Measurements from ENCODE around the gene SNCB. TPM values are rescaled to one million over a fixed set of nuclear protein-coding genes. Genes with fewer than 3 reads are reported as not detected.

Gene SNCB
- total RNA-seq (2016; rRNA removed; fragmentation: Illumina TruSeq; extraction: Trizol) (not detected in 2 replicates), polyA plus RNA-seq (2011; rRNA removed) (not detected in 2 replicates), polyA minus RNA-seq (2011; rRNA and poly(A)+ RNA removed; ENCODE audit: low replicate concordance) (not detected in 2 replicates), Bru-seq, nascent RNA (not detected), BruChase-seq, experiment 1, labeled RNA remaining after a 6-hour chase (not detected), BruChase-seq, experiment 2, labeled RNA remaining after a 2-hour chase (not detected)
- total RNA-seq (2016; cell fraction: cytosol; rRNA removed; fragmentation: Illumina TruSeq; extraction: Trizol; ENCODE audit: low read depth): not detected in 2 replicates
- not detected in 2 replicates for total RNA-seq (2016; cell fraction: insoluble cytoplasmic fraction; rRNA removed; fragmentation: Illumina TruSeq; extraction: Trizol)
- total RNA-seq (2016; cell fraction: membrane; rRNA removed; fragmentation: Illumina TruSeq; extraction: Trizol): not detected in 2 replicates
- not detected in 2 replicates for total RNA-seq (2016; cell fraction: nucleus; rRNA removed; fragmentation: Illumina TruSeq; extraction: Trizol)
- not detected in 2 replicates for polyA plus RNA-seq (2011; cell fraction: cytosol; rRNA removed)
- not detected in 2 replicates for polyA plus RNA-seq (2011; cell fraction: nucleus; rRNA removed)
- not detected in 2 replicates for polyA plus RNA-seq (2012)
- not detected in 2 replicates for polyA plus RNA-seq (2016; cell fraction: cytosol; fragmentation: Illumina TruSeq; extraction: Trizol; ENCODE audit: low read depth)
- polyA plus RNA-seq (2016; cell fraction: insoluble cytoplasmic fraction; fragmentation: Illumina TruSeq; extraction: Trizol; ENCODE audit: low read depth): not detected in 2 replicates
- polyA plus RNA-seq (2016; cell fraction: membrane; fragmentation: Illumina TruSeq; extraction: Trizol; ENCODE audit: low read depth): not detected in 2 replicates
- not detected in 2 replicates for polyA plus RNA-seq (2016; cell fraction: nucleus; fragmentation: Illumina TruSeq; extraction: Trizol; ENCODE audit: insufficient read depth, low read depth)
- polyA minus RNA-seq (2011; cell fraction: cytosol; rRNA and poly(A)+ RNA removed): not detected in 2 replicates
- not detected in 2 replicates for polyA minus RNA-seq (2011; cell fraction: nucleus; rRNA and poly(A)+ RNA removed)
- long read RNA-seq, experiment 1: 0 reads
- long read RNA-seq, experiment 2: 0 reads

DNA sequence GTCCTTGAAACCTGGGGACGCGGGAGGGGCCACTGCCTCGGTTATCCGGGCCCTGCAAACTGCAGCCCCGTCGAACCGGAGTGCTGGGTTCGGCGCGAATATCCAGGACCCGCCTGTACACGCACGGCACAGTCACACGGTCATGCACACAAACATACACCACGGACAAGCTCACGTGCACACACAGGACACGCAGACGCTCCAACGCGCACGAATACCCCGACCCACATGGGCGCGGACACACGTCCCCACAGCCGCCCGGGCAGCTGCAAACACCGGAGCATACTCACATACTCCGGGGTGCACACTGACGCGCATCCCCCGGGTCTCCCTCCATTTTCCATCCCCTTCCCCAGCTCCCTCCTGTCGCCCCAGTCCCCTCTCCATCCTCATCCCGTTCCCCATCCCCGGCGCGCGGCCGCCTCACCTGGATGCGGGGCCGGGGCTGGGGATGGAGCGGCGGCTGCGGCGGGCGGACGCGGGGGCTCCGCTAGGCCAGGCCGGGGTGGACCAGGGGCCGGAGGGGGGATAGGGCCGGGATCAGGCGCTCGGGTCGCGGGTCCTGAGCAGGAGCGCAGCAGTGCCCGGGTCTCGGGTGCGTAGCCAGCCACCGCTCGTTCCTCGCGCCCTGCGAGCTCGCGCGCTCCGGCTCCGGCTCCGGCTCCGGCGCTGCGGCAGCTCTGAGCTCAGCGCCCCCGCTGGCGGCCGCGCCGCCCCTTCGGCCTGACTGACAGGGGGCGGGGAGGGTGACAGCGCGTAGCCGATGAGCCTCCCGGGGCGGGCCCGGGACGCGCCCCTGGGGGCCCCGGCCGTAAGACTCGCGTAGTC is at the start of gene SNCB, which contains the start of gene EIF4E1B:
TSS of gene SNCB (minus strand) at position 682 of the 828 bp plus-strand sequence. CDS start 880 bp downstream, outside the sequence.
TSS of gene EIF4E1B (plus strand) at position 823 of the 828 bp plus-strand sequence. CDS start 12,113 bp downstream, outside the sequence.
- WGBS (ENCODE audit: low lambda C conversion rate): 7% methylated on average over 34 of the region's 94 CpGs
- TF ChIP-seq, protein P1, sequence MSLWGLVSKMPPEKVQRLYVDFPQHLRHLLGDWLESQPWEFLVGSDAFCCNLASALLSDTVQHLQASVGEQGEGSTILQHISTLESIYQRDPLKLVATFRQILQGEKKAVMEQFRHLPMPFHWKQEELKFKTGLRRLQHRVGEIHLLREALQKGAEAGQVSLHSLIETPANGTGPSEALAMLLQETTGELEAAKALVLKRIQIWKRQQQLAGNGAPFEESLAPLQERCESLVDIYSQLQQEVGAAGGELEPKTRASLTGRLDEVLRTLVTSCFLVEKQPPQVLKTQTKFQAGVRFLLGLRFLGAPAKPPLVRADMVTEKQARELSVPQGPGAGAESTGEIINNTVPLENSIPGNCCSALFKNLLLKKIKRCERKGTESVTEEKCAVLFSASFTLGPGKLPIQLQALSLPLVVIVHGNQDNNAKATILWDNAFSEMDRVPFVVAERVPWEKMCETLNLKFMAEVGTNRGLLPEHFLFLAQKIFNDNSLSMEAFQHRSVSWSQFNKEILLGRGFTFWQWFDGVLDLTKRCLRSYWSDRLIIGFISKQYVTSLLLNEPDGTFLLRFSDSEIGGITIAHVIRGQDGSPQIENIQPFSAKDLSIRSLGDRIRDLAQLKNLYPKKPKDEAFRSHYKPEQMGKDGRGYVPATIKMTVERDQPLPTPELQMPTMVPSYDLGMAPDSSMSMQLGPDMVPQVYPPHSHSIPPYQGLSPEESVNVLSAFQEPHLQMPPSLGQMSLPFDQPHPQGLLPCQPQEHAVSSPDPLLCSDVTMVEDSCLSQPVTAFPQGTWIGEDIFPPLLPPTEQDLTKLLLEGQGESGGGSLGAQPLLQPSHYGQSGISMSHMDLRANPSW (CRISPR knock-in tag; IDR thresholded peaks at IDR 0.05; ENCODE audit: borderline replicate concordance): no peak
- TF ChIP-seq ELF1 (CRISPR knock-in tag; IDR thresholded peaks at IDR 0.05) (no peak), ZNF335 (CRISPR knock-in tag; IDR thresholded peaks at IDR 0.05) (no peak), ZNF333 (CRISPR knock-in tag; IDR thresholded peaks at IDR 0.05; ENCODE audit: borderline replicate concordance) (no peak), MAFK (conservative IDR thresholded peaks at IDR 0.05 in 1 of 2, IDR thresholded peaks at IDR 0.05 in 1 of 2; ENCODE audit: low read length in 2 of 2) (no peak), ZNF562 (CRISPR knock-in tag; IDR thresholded peaks at IDR 0.05; ENCODE audit: borderline replicate concordance) (no peak), BCL6 (CRISPR knock-in tag; IDR thresholded peaks at IDR 0.05) (peak; percentile 57; the same call in 1 of the 2 replicates), EZH2 (conservative IDR thresholded peaks at IDR 0.05; ENCODE audit: low read depth, low read length) (peak; percentile 42; the same call in 1 of the 2 replicates), NR2C2 (CRISPR knock-in tag; IDR thresholded peaks at IDR 0.05; ENCODE audit: borderline replicate concordance) (no peak), MATR3 (CRISPR knock-in tag; IDR thresholded peaks at IDR 0.05) (no peak)
- TF ChIP-seq, protein P2, sequence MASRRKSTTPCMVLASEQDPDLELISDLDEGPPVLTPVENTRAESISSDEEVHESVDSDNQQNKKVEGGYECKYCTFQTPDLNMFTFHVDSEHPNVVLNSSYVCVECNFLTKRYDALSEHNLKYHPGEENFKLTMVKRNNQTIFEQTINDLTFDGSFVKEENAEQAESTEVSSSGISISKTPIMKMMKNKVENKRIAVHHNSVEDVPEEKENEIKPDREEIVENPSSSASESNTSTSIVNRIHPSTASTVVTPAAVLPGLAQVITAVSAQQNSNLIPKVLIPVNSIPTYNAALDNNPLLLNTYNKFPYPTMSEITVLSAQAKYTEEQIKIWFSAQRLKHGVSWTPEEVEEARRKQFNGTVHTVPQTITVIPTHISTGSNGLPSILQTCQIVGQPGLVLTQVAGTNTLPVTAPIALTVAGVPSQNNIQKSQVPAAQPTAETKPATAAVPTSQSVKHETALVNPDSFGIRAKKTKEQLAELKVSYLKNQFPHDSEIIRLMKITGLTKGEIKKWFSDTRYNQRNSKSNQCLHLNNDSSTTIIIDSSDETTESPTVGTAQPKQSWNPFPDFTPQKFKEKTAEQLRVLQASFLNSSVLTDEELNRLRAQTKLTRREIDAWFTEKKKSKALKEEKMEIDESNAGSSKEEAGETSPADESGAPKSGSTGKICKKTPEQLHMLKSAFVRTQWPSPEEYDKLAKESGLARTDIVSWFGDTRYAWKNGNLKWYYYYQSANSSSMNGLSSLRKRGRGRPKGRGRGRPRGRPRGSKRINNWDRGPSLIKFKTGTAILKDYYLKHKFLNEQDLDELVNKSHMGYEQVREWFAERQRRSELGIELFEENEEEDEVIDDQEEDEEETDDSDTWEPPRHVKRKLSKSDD (CRISPR knock-in tag; IDR thresholded peaks at IDR 0.05; ENCODE audit: low read depth): no peak
- TF ChIP-seq, protein P3, sequence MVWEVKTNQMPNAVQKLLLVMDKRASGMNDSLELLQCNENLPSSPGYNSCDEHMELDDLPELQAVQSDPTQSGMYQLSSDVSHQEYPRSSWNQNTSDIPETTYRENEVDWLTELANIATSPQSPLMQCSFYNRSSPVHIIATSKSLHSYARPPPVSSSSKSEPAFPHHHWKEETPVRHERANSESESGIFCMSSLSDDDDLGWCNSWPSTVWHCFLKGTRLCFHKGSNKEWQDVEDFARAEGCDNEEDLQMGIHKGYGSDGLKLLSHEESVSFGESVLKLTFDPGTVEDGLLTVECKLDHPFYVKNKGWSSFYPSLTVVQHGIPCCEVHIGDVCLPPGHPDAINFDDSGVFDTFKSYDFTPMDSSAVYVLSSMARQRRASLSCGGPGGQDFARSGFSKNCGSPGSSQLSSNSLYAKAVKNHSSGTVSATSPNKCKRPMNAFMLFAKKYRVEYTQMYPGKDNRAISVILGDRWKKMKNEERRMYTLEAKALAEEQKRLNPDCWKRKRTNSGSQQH (CRISPR knock-in tag; IDR thresholded peaks at IDR 0.05; ENCODE audit: low read depth): no peak

More for the DNA sequence above, at the start of gene SNCB, which contains the start of gene EIF4E1B:
- DNase-seq (ENCODE audit: low spot score) (no peak), FAIRE-seq (no peak), ATAC-seq (peak; percentile 86)
- H3K4me1 ChIP-seq (ENCODE audit: insufficient read depth, low read length): peaks cover 26% of the 10 kb centered on the region
- no peaks in the 10 kb centered on the region for H4K20me1 ChIP-seq (ENCODE audit: insufficient read depth, low read length)
- H3K9ac ChIP-seq (ENCODE audit: insufficient read depth, low read depth, low read length): no peak within 1 kb of the TSS
- H3K4me3 ChIP-seq (replicated peaks in 1 of 3; ENCODE audit: insufficient read depth in 1 of 3, low read depth in 2 of 3, low read length in 3 of 3): peak within 1 kb of the TSS; percentile 6 to 62 (median 56)
- no TSS peak for BruUV-seq (replicated peaks)
- intact Hi-C loops (cut with micrococcal nuclease; ENCODE audit: unreplicated experiment): no loop called here
- in situ Hi-C loops (cut with HindIII; ENCODE audit: extremely low pct_ligation_motif_present, low pct_unique_long_range_greater_than_20kb): no loop called here
- ChIA-PET CTCF (ENCODE audit: low intra/inter-chr PET ratio, low total read pairs) (no interaction called here), POLR2A (no interaction called here)
- no peaks in the 10 kb centered on the region for H3K79me2 ChIP-seq (ENCODE audit: insufficient read depth, low read length)
- H3K27me3 ChIP-seq (ENCODE audit: control insufficient read depth in 1 of 2, insufficient read depth in 2 of 2, low read length in 2 of 2): peaks cover 18 to 84% of the 10 kb centered on the region in 2 experiments
- peak within 1 kb of the TSS; percentile 84 for H3K4me2 ChIP-seq (ENCODE audit: low read depth, low read length)
- H2AFZ ChIP-seq (ENCODE audit: low read length): no peak within 1 kb of the TSS
- no peaks in the 10 kb centered on the region for H3K9me3 ChIP-seq (ENCODE audit: low read length)
- H3K27ac ChIP-seq (ENCODE audit: extremely low read length, insufficient read depth, low read length): no peak within 1 kb of the TSS
- no peaks in the 10 kb centered on the region for H3K36me3 ChIP-seq (replicated peaks in 1 of 2; ENCODE audit: control insufficient read depth in 1 of 2, insufficient read depth in 2 of 2, low read length in 2 of 2)
